HG03342 (cell line): Measurements from ENCODE around the gene WDFY3.

Experiments
- ATAC-seq: cut with Tn5 transposase; IDR thresholded peaks from one replicate; pipeline ENCODE4 v1.9.1; 2021; ENCODE audit warnings: mild to moderate bottlenecking, moderate library complexity; ENCODE audit not compliant: unreplicated experiment

WDFY3 gene

GRCh38 chr4:84948056-84948455, 18.4 kb downstream of the WDFY3 start:
- ATAC-seq: no peak

- no peak for ATAC-seq
Observed at GRCh38 chr4:84944947-84945346, 21.5 kb downstream of the WDFY3 start.

DNA sequence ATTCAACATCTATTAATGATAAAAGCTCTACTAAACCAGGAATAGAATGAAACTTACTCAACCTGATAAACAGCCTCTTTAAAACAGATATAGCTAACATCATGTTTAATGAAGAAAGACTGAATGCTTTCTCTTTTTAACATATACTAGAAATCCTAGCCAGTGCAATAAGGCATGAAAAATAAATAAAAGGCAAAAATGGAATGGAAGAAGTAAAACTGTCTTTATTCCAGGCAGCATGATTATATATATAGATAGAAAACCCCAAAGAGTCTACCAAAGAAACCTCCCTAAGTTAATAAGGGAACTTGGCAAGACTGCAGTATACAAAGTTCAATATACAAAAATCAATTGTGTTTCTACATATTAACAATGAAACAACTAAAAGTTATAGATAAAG, 25.5 kb downstream of the WDFY3 start:
- no peak for ATAC-seq

DNA sequence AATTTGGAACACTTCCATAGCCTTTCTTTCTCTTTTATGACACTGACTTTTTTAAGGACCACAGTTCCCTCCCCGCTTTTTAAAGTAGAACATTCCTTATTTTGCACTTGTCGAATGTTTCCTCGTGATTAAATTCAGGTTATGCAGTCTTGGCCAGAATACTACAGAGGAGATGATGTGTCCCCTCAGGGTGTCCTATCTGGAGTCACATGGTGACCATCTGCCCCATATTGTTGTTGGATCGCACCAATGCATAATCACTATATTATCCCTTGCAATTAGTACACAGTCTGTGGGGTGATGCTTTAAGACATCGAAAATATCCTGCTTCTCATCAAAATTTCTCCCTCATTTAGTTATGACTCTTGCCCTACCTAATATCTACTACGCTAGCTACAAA, 27.4 kb downstream of the WDFY3 start:
- no peak for ATAC-seq

DNA sequence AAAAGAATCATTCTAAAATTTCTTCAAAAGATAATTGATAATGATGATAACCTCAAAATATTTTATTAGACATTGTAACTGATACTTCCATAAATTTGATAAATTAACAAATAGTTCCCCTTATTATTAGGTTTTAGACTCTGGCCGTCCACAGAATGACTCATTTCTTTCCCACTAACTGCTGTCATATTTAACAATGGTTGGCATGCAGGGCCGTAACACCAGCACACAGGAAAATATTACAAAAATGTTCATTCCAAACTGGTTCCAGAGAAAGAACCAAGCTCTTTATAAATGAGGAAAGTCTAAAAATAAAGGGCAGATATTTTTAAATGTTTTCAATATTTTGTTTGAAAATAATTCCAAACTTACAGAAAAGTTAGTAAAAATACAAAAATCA, 28.2 kb downstream of the WDFY3 start:
- no peak for ATAC-seq

DNA sequence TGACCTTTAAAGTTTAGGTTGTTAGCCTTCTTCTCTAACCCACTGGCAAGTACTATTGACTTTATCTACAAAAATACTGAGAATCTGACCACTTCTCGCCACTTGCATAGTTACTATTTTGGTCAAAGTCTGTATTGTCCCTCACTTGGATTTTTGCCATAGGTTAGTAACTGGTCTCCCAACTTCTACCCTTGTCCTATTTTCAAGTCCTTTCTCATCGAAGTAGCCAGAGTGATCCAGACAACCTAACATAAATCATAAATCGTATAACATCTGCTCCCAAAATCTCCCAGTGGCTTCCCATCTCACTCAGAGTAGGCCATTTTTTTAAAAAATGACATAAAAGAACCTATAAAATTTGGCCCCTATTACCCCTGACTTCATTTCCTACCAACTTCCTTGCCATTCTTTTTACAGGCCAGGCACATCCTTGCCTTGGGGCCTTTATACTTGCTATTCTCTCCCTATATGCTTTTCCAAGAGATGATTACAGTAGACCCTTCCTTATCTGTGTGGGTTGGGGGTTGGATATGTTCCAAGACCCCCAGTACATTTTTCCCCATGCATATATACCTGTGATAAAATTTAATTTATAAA, 29.0 kb downstream of the WDFY3 start:
- no peak for ATAC-seq

DNA sequence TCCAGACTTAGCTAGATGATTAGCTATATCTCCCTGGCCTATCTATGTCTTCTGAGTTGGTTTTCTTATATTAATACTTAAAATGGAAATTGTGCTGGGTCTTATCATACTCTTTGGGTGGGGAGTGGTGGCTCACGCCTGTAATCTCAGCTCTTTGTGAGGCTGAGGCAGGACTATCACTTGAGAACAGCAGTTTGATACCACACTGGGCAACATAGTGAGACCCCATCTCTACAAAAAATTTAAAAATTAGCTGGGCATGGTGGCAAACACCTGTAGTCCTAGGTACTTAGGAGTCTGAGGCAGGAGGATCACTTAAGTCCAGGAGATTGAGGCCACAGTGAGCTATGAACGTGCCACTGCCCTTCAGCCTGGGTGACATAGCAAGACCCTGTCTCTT, 30.4 kb downstream of the WDFY3 start:
- ATAC-seq: no peak

DNA sequence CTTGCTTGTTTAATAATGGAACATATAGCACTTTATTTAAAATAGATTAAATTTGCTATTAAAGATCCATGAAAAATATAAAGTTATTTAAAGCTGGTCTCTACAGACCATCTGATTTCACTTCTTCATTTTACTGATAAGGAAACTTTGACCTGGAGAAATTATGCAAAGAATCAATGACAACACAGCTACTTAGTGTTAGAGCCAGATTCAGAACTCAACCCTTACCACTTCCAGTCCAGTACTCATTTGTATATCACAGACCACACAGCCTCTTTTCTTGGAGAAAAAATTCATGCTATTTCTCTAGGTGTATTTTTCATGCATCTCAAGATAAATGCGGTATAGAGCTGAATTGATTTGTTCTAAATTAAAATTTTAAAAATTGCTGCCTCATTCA, 34.0 kb downstream of the WDFY3 start:
- no peak for ATAC-seq

DNA sequence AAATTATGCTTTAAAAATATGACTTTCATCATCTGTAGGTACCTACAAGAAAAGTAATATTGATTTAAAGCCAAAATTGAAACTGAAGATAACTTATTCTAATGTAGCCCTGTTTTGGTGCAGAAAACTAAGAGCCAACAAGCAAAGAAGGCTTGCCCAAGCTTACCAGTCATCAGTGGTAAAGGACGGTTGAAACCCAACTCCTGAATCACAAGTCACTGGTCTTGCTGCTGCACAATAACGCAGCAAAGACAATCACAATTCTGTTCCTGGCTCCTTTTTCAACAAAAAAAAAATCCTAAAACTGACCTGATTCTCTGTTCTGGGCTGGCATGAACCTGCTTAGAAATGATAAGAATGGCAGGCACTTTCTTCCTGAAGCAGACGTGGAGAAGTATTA, 34.5 kb downstream of the WDFY3 start:
- ATAC-seq: no peak

DNA sequence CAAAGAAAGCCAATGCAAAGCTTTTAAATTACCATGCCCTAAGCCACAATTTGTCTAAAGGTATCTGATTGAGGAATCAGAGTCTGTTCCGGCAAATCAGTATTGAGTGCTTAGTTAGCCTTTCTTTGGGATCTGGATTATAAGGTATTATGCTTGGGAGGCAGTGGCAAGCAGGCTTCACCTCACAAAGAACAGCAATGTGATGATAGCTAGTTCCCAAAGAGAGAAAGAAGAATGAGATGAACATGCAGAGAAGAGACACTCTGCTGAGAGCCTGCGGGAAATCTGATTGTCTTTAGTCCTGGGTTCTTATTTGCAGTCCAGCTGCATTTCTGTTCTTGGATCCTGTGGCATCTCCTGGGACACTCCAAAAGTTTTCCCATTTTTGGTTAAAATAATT, 35.2 kb downstream of the WDFY3 start:
- no peak for ATAC-seq

GRCh38 chr4:84928089-84928488, 38.4 kb downstream of the WDFY3 start:
- ATAC-seq: no peak

DNA sequence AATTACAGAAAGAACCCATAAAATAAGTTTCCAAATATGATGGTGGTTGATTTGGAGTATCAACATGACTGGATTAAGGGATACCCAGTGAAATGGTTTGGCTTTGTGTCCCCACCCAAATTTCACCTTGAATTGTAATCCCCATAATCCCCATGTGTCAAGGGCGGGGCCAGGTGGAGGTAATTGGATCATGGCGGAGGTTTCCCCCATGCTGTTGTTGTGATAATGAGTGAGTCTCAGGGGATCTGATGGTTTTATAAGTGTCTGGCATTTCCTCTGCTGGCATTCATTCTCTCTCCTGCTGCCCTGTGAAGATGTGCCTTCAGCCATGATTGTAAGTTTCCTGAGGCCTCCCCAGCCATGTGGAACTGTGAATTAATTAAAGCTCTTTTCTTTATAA, 39.1 kb downstream of the WDFY3 start:
- ATAC-seq: no peak

DNA sequence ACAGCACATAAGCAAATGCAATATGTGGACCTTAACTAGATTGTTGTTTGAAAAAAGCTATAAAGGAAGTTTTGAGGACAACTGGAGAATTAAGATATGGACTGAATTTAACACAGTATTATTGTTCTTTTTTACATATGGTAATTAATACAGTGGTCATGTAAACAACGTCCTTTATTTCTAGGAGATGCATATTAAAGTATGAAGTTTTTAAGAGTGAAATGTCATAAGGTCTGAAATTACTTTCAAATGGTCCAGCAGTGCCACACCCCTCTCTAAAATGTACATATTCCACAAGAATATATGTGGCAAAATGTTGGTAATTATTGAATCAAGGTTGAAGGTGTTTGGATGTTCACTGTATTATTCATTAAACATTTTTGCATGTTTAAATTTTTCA, 40.9 kb downstream of the WDFY3 start:
- no peak for ATAC-seq

DNA sequence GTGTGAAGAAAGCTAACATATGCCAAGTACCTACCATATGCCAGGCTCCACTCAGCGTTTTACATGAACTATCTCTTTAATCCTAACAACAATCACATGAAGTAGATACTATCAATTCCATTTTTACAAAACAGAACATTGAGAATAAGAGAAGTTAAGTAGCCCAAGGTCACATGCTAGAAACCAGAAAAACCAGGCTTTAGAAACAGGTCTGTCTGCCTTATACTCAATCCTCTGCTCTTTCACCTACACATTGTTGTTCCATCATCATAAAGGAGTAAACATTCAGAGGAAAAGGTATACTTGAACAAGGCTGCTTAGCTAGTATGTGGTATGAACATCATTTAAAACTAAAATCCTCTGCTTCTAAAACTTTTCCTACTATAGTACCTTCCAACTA, 42.1 kb downstream of the WDFY3 start:
- no peak for ATAC-seq

- ATAC-seq: no peak
Observed at GRCh38 chr4:84920617-84921016, 45.9 kb downstream of the WDFY3 start.

DNA sequence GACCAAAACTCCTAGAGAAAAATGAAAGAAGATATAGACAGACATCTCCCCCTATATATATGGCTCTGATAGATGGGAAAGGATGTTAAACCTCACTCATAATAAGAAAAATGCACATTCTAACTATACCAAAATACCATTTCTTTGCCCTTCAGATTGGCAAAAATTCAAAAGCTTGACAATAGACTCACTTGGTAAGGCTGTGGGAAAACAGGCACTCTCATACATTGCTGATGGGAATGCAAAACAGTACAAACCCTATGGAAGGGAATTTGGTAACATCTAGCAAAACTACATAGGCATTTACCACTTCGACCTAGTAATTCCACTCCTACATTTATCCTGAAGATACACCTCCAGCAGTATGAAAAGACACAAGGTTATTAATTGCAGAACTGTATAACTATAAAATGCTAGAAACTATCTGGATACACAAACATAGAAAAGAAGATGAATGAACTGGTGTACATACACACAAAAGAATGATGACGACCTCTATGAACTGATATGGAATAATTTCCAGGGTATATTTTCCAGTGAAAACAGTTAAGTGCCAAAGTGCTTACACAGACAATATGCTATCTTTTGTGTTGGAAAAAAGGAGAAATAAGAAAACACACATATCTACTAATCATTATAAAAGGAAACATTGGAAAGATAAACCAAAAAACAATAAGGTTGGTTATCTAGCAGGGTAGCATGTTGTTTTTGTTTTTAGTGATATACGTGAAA, 48.5 kb downstream of the WDFY3 start:
- no peak for ATAC-seq

- no peak for ATAC-seq
Observed at GRCh38 chr4:84917086-84917821, 49.2 kb downstream of the WDFY3 start.

DNA sequence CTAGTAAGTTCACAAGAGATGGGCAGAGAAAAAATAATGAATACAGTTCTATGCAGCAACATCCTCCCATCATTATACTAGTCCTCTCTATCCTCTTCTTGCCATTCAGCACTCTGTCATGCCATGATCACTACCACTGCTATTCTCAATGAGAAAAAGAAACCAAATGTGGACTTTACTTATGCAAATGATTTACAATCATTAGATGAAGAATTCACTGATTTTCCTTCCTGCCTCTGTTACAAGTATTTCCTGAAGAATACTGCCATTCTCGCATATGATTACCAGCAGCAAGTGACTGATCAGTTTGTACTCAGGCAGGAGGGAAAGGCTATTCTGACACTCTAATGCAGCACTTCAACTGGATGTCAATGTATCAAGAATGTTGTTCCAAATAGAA, 50.3 kb downstream of the WDFY3 start:
- no peak for ATAC-seq

DNA sequence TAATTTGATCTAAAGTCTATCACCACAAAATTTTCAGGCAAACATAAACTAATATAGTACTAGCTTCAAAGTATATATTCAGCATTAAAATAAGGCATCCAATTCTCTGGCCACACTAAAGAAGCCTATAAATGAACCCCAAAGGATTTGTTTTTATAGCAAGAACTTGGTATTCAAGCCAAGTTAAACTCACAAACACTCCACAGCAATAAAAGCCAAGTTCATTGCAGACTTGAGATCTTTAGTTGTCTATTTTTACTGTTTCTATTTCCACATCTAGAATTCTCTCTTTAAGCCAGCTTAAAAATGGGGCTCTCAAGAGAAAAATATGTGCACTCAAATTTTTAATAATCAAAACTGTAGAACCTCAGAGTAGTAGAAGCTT, 51.1 kb downstream of the WDFY3 start:
- ATAC-seq: no peak

GRCh38 chr4:84914686-84915395, 51.6 kb downstream of the WDFY3 start:
- ATAC-seq: no peak

DNA sequence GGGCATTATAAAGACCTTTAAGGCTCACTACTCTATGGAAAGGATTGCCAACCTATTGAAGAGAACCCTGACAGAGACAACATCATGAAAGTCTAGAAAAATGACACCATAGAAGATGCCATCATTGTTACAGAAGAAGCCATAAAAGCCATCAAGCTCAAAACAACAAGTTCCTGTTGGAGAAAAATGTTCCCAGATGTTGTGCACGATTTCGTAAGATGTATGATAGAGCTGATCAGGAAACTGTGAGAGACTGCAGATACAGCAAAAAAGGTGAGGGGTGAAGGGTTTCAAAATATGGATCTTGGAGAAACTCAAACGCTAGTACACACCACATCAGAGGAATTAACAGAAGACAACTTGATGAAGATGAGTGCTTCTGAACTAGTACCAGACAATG, 53.3 kb downstream of the WDFY3 start:
- no peak for ATAC-seq

GRCh38 chr4:84912741-84913140, 53.7 kb downstream of the WDFY3 start:
- ATAC-seq: no peak
